Gastrocnemius medialis (tissue), 4 donors: ENCODE data around the gene HOXD9. TPM values are rescaled to one million over a fixed set of nuclear protein-coding genes. Genes with fewer than 3 reads are reported as not detected.

Source experiments
- ATAC-seq, 2 donors: fragments of 150-250 bp; one replicate each; pipeline ENCODE4 v1.9.1; 2016
- DNase-seq, 2 donors: peaks; one replicate each; pipeline ENCODE4 v3.0.0-alpha.2; 2019
- H3K27ac ChIP-seq, 4 donors: fragments of 200-600 bp; sonication (generic); 1 replicate in 1 of 4; 2 replicates in 3 of 4; pipeline ENCODE4 v1.5.1; 2016 to 2018; ENCODE audit warnings: mild to moderate bottlenecking in 2 of 4, moderate library complexity in 1 of 4
- H3K27me3 ChIP-seq, 3 donors: fragments of 200-600 bp; sonication (generic) in 2 of 3; 1 replicate in 1 of 3; 2 replicates in 2 of 3; pipeline versions ENCODE4 v1.5.1 to v1.6.0; 2016 to 2019; ENCODE audit warnings: mild to moderate bottlenecking in 1 of 3, moderate library complexity in 1 of 3
- H3K36me3 ChIP-seq, 2 donors: fragments of 200-600 bp; sonication (generic) in 1 of 2; one replicate each; pipeline ENCODE4 v1.5.1; 2017 to 2018
- H3K4me1 ChIP-seq, 2 donors: fragments of 200-600 bp; sonication (generic) in 1 of 2; one replicate each; pipeline ENCODE4 v1.5.1; 2016 to 2017; ENCODE audit warnings: mild to moderate bottlenecking in 2 of 2
- H3K4me3 ChIP-seq, 4 donors: fragments of 200-600 bp; sonication (generic) in 3 of 4; 1 replicate in 1 of 4; 2 replicates in 3 of 4; pipeline ENCODE4 v1.5.1; 2016 to 2019; ENCODE audit warnings: mild to moderate bottlenecking in 2 of 4
- H3K9me3 ChIP-seq, 3 donors: fragments of 200-600 bp; sonication (generic) in 2 of 3; 1 replicate in 1 of 3; 2 replicates in 2 of 3; pipeline ENCODE4 v1.5.1; 2016 to 2019
- POLR2A ChIP-seq, 2 donors: fragments of 450-650 bp; IDR thresholded peaks; one replicate each; pipeline ENCODE4 v1.6.1; 2017; ENCODE audit warnings: antibody characterized with exemption in 2 of 2, mild to moderate bottlenecking in 2 of 2, moderate library complexity in 2 of 2
- in situ Hi-C, 4 donors: fragments of 200-750 bp; cut with MboI; loops; one replicate each; pipeline versions ENCODE4 v1.15.0 to v1.8.0; 2017; ENCODE audit warnings: low sequenced_read_pairs in 4 of 4
- intact Hi-C: fragments of 100-400 bp; cut with DNase I; formaldehyde crosslinking; loops from one replicate; pipeline ENCODE4 v1.15.1; 2023; ENCODE audit warnings: low total_unique reads
- total RNA-seq, 4 donors: library from RNA; depleted of rRNA; stranded (reverse); fragments of >200 nt; gene quantifications; one replicate each; pipeline versions ENCODE4 v1.1.0 to v1.2.3, GENCODE V29; 2016
- TF ChIP-seq, protein P1 (sequence below), 5 experiments: fragments of 450-650 bp in 3 of 5; fragments of 200-600 bp in 2 of 5; sonication (generic) in 2 of 5; IDR thresholded peaks in 4 of 5; conservative IDR thresholded peaks in 1 of 5; 1 replicate in 4 of 5; 2 replicates in 1 of 5; pipeline ENCODE4 v1.5.1; 2016 to 2019; ENCODE audit warnings: antibody characterized with exemption in 5 of 5, mild to moderate bottlenecking in 3 of 5, moderate library complexity in 3 of 5

Gene HOXD9
- total RNA-seq, 4 donors from 2014 or later = 0.33 to 1.8 (median 0.78) TPM

DNA sequence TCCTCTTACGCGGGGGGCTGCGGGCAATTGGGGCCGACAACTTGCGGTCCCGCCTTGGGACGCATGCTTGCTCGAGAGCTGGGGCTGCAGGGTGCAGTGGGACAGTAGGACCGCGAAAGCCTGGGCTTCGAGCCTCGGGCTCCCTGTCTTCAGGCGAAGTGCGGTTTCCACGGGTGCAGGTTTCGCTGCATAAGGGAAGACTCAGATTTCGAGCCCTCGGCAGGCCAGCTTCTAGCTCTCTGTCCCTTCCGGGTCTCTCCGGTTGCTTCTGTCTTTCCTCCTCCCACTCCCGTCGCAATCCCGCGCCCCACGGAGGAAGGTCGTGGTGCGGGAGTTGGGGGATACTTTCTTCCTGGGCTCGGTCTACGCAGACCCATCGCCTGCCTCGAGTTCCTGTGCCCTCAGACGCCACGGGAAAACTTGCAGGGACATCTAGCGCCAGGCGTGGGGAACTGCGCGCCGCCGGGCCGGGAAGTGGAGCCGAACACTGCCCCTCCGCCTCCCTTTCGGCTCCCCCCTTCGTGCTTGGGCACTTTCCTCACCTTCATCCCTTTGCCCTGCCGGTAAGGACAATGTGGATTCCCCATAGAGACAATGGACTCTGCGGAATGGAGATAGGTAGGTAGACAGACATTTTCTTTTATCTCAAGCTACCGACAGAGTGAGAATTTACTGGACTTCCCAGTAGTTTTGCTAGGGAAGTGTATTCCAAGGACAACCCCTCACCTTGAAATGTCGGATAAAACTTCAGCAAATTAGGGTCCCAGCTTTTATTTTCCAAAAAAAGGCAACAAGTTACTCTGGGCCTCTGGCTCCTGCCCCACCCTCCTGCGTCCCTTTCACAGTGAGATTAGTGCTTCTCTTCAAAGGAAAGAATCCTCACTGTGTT, 34.2 kb upstream of the HOXD9 start:
- Histone ChIP-seq H3K4me3 (peak overlapping the region in 3 of 4 donors; percentile 5 to 30 (median 27)), H3K36me3 (no peaks in the 10 kb centered on the region), H3K27ac (no peak overlapping the region), H3K9me3 (no peaks in the 10 kb centered on the region), H3K4me1 (peaks cover 6 to 14% of the 10 kb centered on the region in 2 donors), H3K27me3 (peaks cover 96 to 98% (median 97%) of the 10 kb centered on the region in 3 donors)
- intact Hi-C loops = no loop called here
- in situ Hi-C loops = loop anchor here in 2 of 4 donors (25.0 kb wide), 1 partner anchor 726 kb away; no protein-coding TSS in a partner anchor
- TF ChIP-seq, protein P1, sequence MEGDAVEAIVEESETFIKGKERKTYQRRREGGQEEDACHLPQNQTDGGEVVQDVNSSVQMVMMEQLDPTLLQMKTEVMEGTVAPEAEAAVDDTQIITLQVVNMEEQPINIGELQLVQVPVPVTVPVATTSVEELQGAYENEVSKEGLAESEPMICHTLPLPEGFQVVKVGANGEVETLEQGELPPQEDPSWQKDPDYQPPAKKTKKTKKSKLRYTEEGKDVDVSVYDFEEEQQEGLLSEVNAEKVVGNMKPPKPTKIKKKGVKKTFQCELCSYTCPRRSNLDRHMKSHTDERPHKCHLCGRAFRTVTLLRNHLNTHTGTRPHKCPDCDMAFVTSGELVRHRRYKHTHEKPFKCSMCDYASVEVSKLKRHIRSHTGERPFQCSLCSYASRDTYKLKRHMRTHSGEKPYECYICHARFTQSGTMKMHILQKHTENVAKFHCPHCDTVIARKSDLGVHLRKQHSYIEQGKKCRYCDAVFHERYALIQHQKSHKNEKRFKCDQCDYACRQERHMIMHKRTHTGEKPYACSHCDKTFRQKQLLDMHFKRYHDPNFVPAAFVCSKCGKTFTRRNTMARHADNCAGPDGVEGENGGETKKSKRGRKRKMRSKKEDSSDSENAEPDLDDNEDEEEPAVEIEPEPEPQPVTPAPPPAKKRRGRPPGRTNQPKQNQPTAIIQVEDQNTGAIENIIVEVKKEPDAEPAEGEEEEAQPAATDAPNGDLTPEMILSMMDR (IDR thresholded peaks at IDR 0.05 in 4 of 5, conservative IDR thresholded peaks at IDR 0.05 in 1 of 5) = peak; percentile 23 to 86 (median 61)
- TF ChIP-seq POLR2A (IDR thresholded peaks at IDR 0.05) = no peak
- DNase-seq (peak in 1 of 2 donors; percentile 34), ATAC-seq (peak; percentile 63 to 71)

- Histone ChIP-seq H3K27ac (no peak overlapping the region), H3K36me3 (no peaks in the 10 kb centered on the region), H3K4me1 (peaks cover 6 to 12% of the 10 kb centered on the region in 2 donors), H3K27me3 (peaks cover 96 to 98% (median 97%) of the 10 kb centered on the region in 3 donors), H3K9me3 (no peaks in the 10 kb centered on the region), H3K4me3 (no peak overlapping the region)
- no peak for DNase-seq
- intact Hi-C loops (no loop called here), in situ Hi-C loops (loop anchor here in 2 of 4 donors (25.0 kb wide), 1 partner anchor 727 kb away; no protein-coding TSS in a partner anchor)
- ATAC-seq = no peak
- TF ChIP-seq, protein P1 (IDR thresholded peaks at IDR 0.05 in 4 of 5, conservative IDR thresholded peaks at IDR 0.05 in 1 of 5) = no peak
- TF ChIP-seq POLR2A (IDR thresholded peaks at IDR 0.05) = no peak
These were observed 33.3 kb upstream of the HOXD9 start for GRCh38 chr2:176088937-176089842.

GRCh38 chr2:176089843-176090395, 32.6 kb upstream of the HOXD9 start:
- no peak for TF ChIP-seq POLR2A (IDR thresholded peaks at IDR 0.05)
- TF ChIP-seq, protein P1 (IDR thresholded peaks at IDR 0.05 in 4 of 5, conservative IDR thresholded peaks at IDR 0.05 in 1 of 5) = no peak
- DNase-seq (no peak), ATAC-seq (no peak)
- H3K27me3 ChIP-seq = peaks cover 96 to 98% (median 97%) of the 10 kb centered on the region in 3 donors
- H3K27ac ChIP-seq = no peak overlapping the region
- no peaks in the 10 kb centered on the region for H3K9me3 ChIP-seq
- intact Hi-C loops = no loop called here
- H3K4me3 ChIP-seq = no peak overlapping the region
- H3K4me1 ChIP-seq = peaks cover 3 to 12% of the 10 kb centered on the region in 2 donors
- in situ Hi-C loops = loop anchor here in 2 of 4 donors (10.0 to 25.0 kb wide), 2 partner anchors 405 to 728 kb away; no protein-coding TSS in a partner anchor
- no peaks in the 10 kb centered on the region for H3K36me3 ChIP-seq

GRCh38 chr2:176090862-176091261, 31.7 kb upstream of the HOXD9 start:
- Histone ChIP-seq H3K27me3 (peaks cover 96 to 98% (median 97%) of the 10 kb centered on the region in 3 donors), H3K9me3 (no peaks in the 10 kb centered on the region), H3K4me3 (no peak overlapping the region), H3K4me1 (peaks cover 3 to 6% of the 10 kb centered on the region in 2 donors), H3K36me3 (no peaks in the 10 kb centered on the region), H3K27ac (no peak overlapping the region)
- in situ Hi-C loops (loop anchor here in 2 of 4 donors (10.0 to 25.0 kb wide), 2 partner anchors 406 to 729 kb away; no protein-coding TSS in a partner anchor), intact Hi-C loops (no loop called here)
- ATAC-seq (no peak), DNase-seq (no peak)
- no peak for TF ChIP-seq POLR2A (IDR thresholded peaks at IDR 0.05)
- TF ChIP-seq, protein P1 (IDR thresholded peaks at IDR 0.05 in 4 of 5, conservative IDR thresholded peaks at IDR 0.05 in 1 of 5) = no peak
